Endodermal cell (in vitro differentiated cells): ENCODE measurements around the gene KLHL26. TPM values are rescaled to one million over a fixed set of nuclear protein-coding genes. Genes with fewer than 3 reads are reported as not detected.

ENCODE experiments used
- DNase-seq: peaks from one replicate; pipeline ENCODE4 v3.0.0-alpha.2; 2017
- H3K27ac ChIP-seq: 2 replicates; pipeline ENCODE4 v1.5.1; 2013; ENCODE audit warnings: mild to moderate bottlenecking, low read depth, low read length, moderate library complexity
- H3K27me3 ChIP-seq: 2 replicates; pipeline ENCODE4 v1.6.1; 2013; ENCODE audit warnings: mild to moderate bottlenecking, low read length, moderate library complexity; ENCODE audit not compliant: insufficient read depth, control insufficient read depth, poor library complexity, severe bottlenecking
- H3K36me3 ChIP-seq: 2 replicates; pipeline ENCODE4 v1.7.0; 2013; ENCODE audit warnings: mild to moderate bottlenecking, low read length, moderate library complexity; ENCODE audit not compliant: control insufficient read depth, insufficient read depth
- H3K4me1 ChIP-seq: one replicate; pipeline ENCODE4 v1.7.0; 2013; ENCODE audit warnings: low read length; ENCODE audit not compliant: control insufficient read depth, insufficient read depth
- H3K4me3 ChIP-seq: 2 replicates; pipeline ENCODE4 v1.5.1; 2013; ENCODE audit warnings: mild to moderate bottlenecking, low read length, moderate library complexity
- H3K9ac ChIP-seq: 2 replicates; pipeline ENCODE4 v1.6.1; 2013; ENCODE audit warnings: mild to moderate bottlenecking, low read length, moderate library complexity; ENCODE audit not compliant: poor library complexity, severe bottlenecking; ENCODE audit errors: extremely low read depth
- H3K9me3 ChIP-seq: 2 replicates; pipeline ENCODE4 v1.6.1; 2013; ENCODE audit warnings: mild to moderate bottlenecking, low read length, moderate library complexity; ENCODE audit not compliant: control insufficient read depth
- H3K27ac Mint-ChIP-seq: 2 replicates; pipeline ENCODE4 v1.8.0; 2020; ENCODE audit warnings: mixed read lengths
- H3K27me3 Mint-ChIP-seq: 2 replicates; pipeline ENCODE4 v1.8.0; 2021; ENCODE audit warnings: mild to moderate bottlenecking, mixed read lengths; ENCODE audit not compliant: insufficient read depth
- H3K36me3 Mint-ChIP-seq: 2 replicates; pipeline ENCODE4 v1.8.0; 2020; ENCODE audit warnings: low read depth, mixed read lengths
- H3K4me1 Mint-ChIP-seq: 2 replicates; pipeline ENCODE4 v1.8.0; 2020; ENCODE audit warnings: mixed read lengths
- H3K4me3 Mint-ChIP-seq: 2 replicates; pipeline ENCODE4 v1.8.0; 2020; ENCODE audit warnings: mild to moderate bottlenecking, moderate library complexity, mixed read lengths
- H3K9me3 Mint-ChIP-seq: 2 replicates; pipeline ENCODE4 v1.8.0; 2020; ENCODE audit warnings: mild to moderate bottlenecking, mixed read lengths
- CTCF ChIP-seq: fragments of 200-600 bp; sonication (generic); conservative IDR thresholded peaks from 2 replicates; pipeline ENCODE4 v1.5.0; 2021; ENCODE audit warnings: antibody characterized with exemption, mild to moderate bottlenecking
- WGBS, 2 experiments: methylation state at CpG; one replicate each; pipeline versions ENCODE4 v1.1.5 to v1.1.7; 2013; ENCODE audit warnings: missing lambda C conversion rate in 2 of 2, mixed read lengths in 1 of 2; ENCODE audit not compliant: insufficient coverage in 1 of 2, insufficient read length in 1 of 2; 5-methylcytosine and 5-hydroxymethylcytosine counted together
- total RNA-seq, 2 donors: library from RNA; stranded (reverse); fragmentation: NEBNext Ultra II Directional in 1 of 2; extraction: Animal tissue kit (Norgen Biotek cat#: 25700) in 1 of 2; gene quantifications; 2 replicates in 1 of 2; 3 replicates in 1 of 2; pipeline ENCODE4 v1.2.1, GENCODE V29; 2021

Gene KLHL26
- total RNA-seq, 2 donors from 2014 or later: 9.4 to 11.2 TPM

GRCh38 chr19:18685597-18686190, 48.9 kb downstream of the KLHL26 start:
- no peak for TF ChIP-seq CTCF
- peaks cover 8% of the 10 kb centered on the region for H3K4me1 Mint-ChIP-seq
- peaks cover 3% of the 10 kb centered on the region for H3K4me1 ChIP-seq
- peak overlapping the region; percentile 75 for H3K4me3 Mint-ChIP-seq
- H3K27me3 ChIP-seq: no peaks in the 10 kb centered on the region
- 93 to 95% methylated on average over 3 to 4 of the region's 5 CpGs for WGBS, 2 experiments
- no peak for DNase-seq
- no peaks in the 10 kb centered on the region for H3K9me3 Mint-ChIP-seq
- no peak overlapping the region for H3K27ac Mint-ChIP-seq
- no peak overlapping the region for H3K9ac ChIP-seq
- no peak overlapping the region for H3K27ac ChIP-seq
- peaks cover 3% of the 10 kb centered on the region for H3K27me3 Mint-ChIP-seq
- no peak overlapping the region for H3K4me3 ChIP-seq
- no peaks in the 10 kb centered on the region for H3K9me3 ChIP-seq
- H3K36me3 Mint-ChIP-seq: peaks cover 10% of the 10 kb centered on the region
- no peaks in the 10 kb centered on the region for H3K36me3 ChIP-seq

- Mint-ChIP-seq H3K4me3 (no peak overlapping the region), H3K4me1 (peaks cover 5% of the 10 kb centered on the region), H3K27me3 (peaks cover 3% of the 10 kb centered on the region), H3K9me3 (no peaks in the 10 kb centered on the region), H3K36me3 (peaks cover 10% of the 10 kb centered on the region), H3K27ac (no peak overlapping the region)
- Histone ChIP-seq H3K27me3 (no peaks in the 10 kb centered on the region), H3K9ac (no peak overlapping the region), H3K27ac (no peak overlapping the region), H3K4me1 (peaks cover 3% of the 10 kb centered on the region), H3K4me3 (no peak overlapping the region), H3K36me3 (no peaks in the 10 kb centered on the region), H3K9me3 (no peaks in the 10 kb centered on the region)
- peak; percentile 31 for DNase-seq
- no peak for TF ChIP-seq CTCF
- 91 to 95% methylated on average over 11 to 16 of the region's 16 CpGs for WGBS, 2 experiments
Measured at GRCh38 chr19:18687740-18688465, 51.1 kb downstream of the KLHL26 start.

- Mint-ChIP-seq H3K4me1 (peaks cover 9% of the 10 kb centered on the region), H3K36me3 (no peaks in the 10 kb centered on the region), H3K4me3 (no peak overlapping the region), H3K27me3 (peaks cover 6% of the 10 kb centered on the region), H3K27ac (no peak overlapping the region), H3K9me3 (no peaks in the 10 kb centered on the region)
- no peaks in the 10 kb centered on the region for H3K27me3 ChIP-seq
- no peak overlapping the region for H3K27ac ChIP-seq
- TF ChIP-seq CTCF: no peak
- H3K9me3 ChIP-seq: no peaks in the 10 kb centered on the region
- peaks cover 4% of the 10 kb centered on the region for H3K4me1 ChIP-seq
- no peaks in the 10 kb centered on the region for H3K36me3 ChIP-seq
- peak; percentile 47 for DNase-seq
- 92 to 94% methylated on average over 8 to 12 of the region's 12 CpGs for WGBS, 2 experiments
- H3K9ac ChIP-seq: no peak overlapping the region
- no peak overlapping the region for H3K4me3 ChIP-seq
Measured at GRCh38 chr19:18696023-18696422, 59.2 kb downstream of the KLHL26 start.
